Measurements from ENCODE around the gene CLASP2. TPM values are rescaled to one million over a fixed set of nuclear protein-coding genes. Genes with fewer than 3 reads are reported as not detected.
"Not testable (repeated sequence)": the region's sequence is repeated elsewhere in the genome, so short reads cannot be mapped to it uniquely, and the experiment has no call there.

The CLASP2 gene
- total RNA-seq, 4 donors from 2014 or later = 37.6 to 55.2 (median 44.6) TPM

DNA sequence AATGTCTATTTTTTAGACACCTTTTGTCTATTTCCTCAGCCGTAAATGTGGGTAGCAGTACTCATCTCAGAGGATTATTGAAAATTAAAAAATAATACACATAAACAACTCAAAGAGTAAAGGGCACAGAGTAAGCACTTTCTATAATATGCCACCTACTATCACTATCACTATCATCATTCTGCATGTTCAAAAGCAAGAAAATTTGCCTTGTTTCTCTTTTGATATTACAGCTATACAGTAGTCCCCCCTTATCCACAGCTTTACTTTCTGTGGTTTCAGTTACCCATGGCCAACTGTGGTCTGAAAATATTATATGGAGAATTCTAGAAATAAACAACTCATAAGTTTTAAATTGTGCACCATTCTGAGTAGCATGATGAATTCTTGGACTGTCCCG, 27.7 kb downstream of the CLASP2 start:
- H3K27ac ChIP-seq = no peak overlapping the region
- no peak overlapping the region for H3K4me3 ChIP-seq
- in situ Hi-C loops (cut with MboI; ENCODE audit: low sequenced_read_pairs in 4 of 4) = no loop called here
- DNase-seq (no peak), ATAC-seq (no peak)
- intact Hi-C loops (cut with DNase I; ENCODE audit: low total_unique reads) = no loop called here
- TF ChIP-seq, protein P1, sequence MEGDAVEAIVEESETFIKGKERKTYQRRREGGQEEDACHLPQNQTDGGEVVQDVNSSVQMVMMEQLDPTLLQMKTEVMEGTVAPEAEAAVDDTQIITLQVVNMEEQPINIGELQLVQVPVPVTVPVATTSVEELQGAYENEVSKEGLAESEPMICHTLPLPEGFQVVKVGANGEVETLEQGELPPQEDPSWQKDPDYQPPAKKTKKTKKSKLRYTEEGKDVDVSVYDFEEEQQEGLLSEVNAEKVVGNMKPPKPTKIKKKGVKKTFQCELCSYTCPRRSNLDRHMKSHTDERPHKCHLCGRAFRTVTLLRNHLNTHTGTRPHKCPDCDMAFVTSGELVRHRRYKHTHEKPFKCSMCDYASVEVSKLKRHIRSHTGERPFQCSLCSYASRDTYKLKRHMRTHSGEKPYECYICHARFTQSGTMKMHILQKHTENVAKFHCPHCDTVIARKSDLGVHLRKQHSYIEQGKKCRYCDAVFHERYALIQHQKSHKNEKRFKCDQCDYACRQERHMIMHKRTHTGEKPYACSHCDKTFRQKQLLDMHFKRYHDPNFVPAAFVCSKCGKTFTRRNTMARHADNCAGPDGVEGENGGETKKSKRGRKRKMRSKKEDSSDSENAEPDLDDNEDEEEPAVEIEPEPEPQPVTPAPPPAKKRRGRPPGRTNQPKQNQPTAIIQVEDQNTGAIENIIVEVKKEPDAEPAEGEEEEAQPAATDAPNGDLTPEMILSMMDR (IDR thresholded peaks at IDR 0.05 in 4 of 5, conservative IDR thresholded peaks at IDR 0.05 in 1 of 5) = no peak
- no peak for TF ChIP-seq POLR2A (IDR thresholded peaks at IDR 0.05)
- H3K4me1 ChIP-seq = no peaks in the 10 kb centered on the region
- no peaks in the 10 kb centered on the region for H3K27me3 ChIP-seq
- no peaks in the 10 kb centered on the region for H3K9me3 ChIP-seq
- H3K36me3 ChIP-seq = no peaks in the 10 kb centered on the region

DNA sequence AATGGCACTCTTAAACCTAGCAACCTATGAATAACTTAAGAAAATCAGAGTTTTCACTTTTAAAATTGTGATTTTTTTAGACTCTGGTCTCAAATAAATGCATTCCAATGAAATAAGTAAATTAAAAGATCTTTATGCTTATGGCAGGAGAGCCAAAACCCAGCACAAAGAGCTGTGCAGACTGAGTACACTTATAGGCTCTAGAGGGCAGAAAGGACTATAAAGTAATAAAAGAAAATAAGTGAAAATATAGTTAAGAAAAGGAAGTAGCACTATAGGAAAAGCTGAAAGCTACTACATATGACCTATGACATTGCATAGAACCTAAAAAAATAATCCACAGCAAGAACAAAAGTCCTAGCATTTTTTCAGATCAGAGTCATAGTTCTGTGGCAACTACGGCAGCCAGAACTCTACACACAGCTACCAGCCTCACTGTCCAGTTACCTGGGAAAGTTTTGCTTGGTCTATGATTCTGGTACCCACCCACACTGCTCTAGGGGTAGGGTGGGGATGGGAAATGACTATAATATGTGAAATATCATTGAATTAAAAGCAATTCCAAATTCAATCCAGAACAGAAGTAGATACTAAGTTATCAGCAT, 30.5 kb downstream of the CLASP2 start:
- peaks cover 0 to 4% of the 10 kb centered on the region in 2 donors for H3K36me3 ChIP-seq
- H3K27me3 ChIP-seq = no peaks in the 10 kb centered on the region
- intact Hi-C loops (cut with DNase I; ENCODE audit: low total_unique reads) (no loop called here), in situ Hi-C loops (cut with MboI; ENCODE audit: low sequenced_read_pairs in 4 of 4) (no loop called here)
- TF ChIP-seq POLR2A (IDR thresholded peaks at IDR 0.05) = no peak
- TF ChIP-seq, protein P1 (IDR thresholded peaks at IDR 0.05 in 4 of 5, conservative IDR thresholded peaks at IDR 0.05 in 1 of 5) = no peak
- H3K27ac ChIP-seq = no peak overlapping the region
- no peaks in the 10 kb centered on the region for H3K4me1 ChIP-seq
- ATAC-seq (no peak), DNase-seq (no peak)
- no peaks in the 10 kb centered on the region for H3K9me3 ChIP-seq
- no peak overlapping the region for H3K4me3 ChIP-seq

DNA sequence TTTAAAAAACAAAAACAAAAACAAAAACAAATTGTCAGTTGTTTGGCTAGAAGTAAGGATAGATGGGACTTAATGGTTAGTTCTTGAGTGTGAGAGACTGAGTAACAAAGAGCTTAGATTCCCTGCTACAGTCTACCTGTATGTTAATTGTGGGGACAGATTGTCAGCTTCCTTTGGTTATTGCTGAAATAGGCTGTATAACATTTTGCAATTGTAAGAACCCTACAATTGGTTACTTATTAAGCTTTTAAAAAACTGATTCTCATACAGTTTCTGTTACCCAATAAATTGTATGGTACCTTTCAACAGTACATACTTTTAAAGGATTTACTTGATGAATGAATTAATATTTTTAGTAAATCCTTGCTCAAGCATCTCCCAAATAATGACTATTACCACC, 35.3 kb downstream of the CLASP2 start:
- ATAC-seq = no peak
- in situ Hi-C loops (cut with MboI; ENCODE audit: low sequenced_read_pairs in 4 of 4) (no loop called here), intact Hi-C loops (cut with DNase I; ENCODE audit: low total_unique reads) (no loop called here)
- Histone ChIP-seq H3K9me3 (no peaks in the 10 kb centered on the region), H3K4me3 (no peak overlapping the region), H3K36me3 (peaks cover 0 to 4% of the 10 kb centered on the region in 2 donors), H3K27ac (no peak overlapping the region), H3K27me3 (no peaks in the 10 kb centered on the region), H3K4me1 (no peaks in the 10 kb centered on the region)
- TF ChIP-seq POLR2A (IDR thresholded peaks at IDR 0.05) = no peak
- TF ChIP-seq, protein P1 (IDR thresholded peaks at IDR 0.05 in 4 of 5, conservative IDR thresholded peaks at IDR 0.05 in 1 of 5) = no peak
- no peak for DNase-seq

DNA sequence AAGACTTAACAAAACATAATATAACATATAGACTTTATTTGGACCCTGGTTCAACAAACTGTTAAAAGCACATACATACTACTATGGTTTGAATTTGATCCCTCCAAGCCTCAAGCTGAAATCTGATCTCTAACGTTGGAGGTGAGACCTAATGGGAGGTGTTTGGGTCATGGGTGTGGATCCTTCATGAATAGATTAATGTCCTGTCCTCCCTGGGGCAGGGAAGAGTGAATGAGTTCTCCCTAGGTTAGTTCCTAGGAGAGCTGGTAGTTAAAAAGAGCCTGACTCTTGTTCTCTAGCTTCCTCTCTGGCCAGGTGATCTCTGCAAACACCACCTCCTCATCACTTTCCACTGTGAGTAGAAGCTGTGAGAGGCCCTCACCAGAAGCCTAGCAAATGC, 36.4 kb downstream of the CLASP2 start:
- intact Hi-C loops (cut with DNase I; ENCODE audit: low total_unique reads) (no loop called here), in situ Hi-C loops (cut with MboI; ENCODE audit: low sequenced_read_pairs in 4 of 4) (no loop called here)
- Histone ChIP-seq H3K36me3 (peaks cover 0 to 4% of the 10 kb centered on the region in 2 donors), H3K27me3 (no peaks in the 10 kb centered on the region), H3K9me3 (no peaks in the 10 kb centered on the region), H3K4me3 (no peak overlapping the region), H3K4me1 (no peaks in the 10 kb centered on the region), H3K27ac (no peak overlapping the region)
- TF ChIP-seq POLR2A (IDR thresholded peaks at IDR 0.05) = no peak
- no peak for DNase-seq
- ATAC-seq = no peak

DNA sequence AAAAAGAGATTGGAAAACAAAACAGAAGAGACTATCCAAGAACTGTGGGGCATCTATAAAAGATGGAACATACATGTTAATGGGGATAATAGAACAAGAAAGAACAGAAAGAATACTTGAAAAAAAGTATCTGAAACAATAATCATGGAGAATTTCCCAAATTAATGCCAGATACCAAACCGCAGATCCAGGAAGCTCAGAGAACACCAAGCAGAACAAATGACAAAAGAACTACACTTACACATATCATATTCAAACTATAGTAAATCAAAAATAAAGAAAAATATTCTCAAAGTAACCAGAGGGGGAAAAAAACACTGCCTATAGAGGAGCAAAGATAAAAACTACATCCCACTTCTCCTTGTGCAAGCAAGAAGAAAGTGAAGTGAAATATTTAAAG, 40.0 kb downstream of the CLASP2 start:
- no peak for TF ChIP-seq POLR2A (IDR thresholded peaks at IDR 0.05)
- TF ChIP-seq, protein P1 (IDR thresholded peaks at IDR 0.05 in 4 of 5, conservative IDR thresholded peaks at IDR 0.05 in 1 of 5) = no peak
- peaks cover 0 to under 1% of the 10 kb centered on the region in 2 donors for H3K36me3 ChIP-seq
- no peak for DNase-seq
- H3K27me3 ChIP-seq = no peaks in the 10 kb centered on the region
- H3K9me3 ChIP-seq = no peaks in the 10 kb centered on the region
- no peak overlapping the region for H3K27ac ChIP-seq
- H3K4me1 ChIP-seq = no peaks in the 10 kb centered on the region
- in situ Hi-C loops (cut with MboI; ENCODE audit: low sequenced_read_pairs in 4 of 4) (no loop called here), intact Hi-C loops (cut with DNase I; ENCODE audit: low total_unique reads) (no loop called here)
- ATAC-seq = no peak
- no peak overlapping the region for H3K4me3 ChIP-seq

DNA sequence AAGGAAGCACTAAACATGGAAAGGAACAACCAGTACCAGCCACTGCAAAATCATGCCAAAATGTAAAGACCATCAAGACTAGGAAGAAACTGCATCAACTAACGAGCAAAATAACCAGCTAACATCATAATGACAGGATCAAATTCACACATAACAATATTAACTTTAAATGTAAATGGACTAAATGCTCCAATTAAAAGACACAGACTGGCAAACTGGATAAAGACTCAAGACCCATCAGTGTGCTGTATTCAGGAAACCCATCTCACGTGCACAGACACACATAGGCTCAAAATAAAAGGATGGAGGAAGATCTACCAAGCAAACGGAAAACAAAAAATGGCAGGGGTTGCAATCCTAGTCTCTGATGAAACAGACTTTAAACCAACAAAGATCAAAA, 44.6 kb downstream of the CLASP2 start:
- H3K9me3 ChIP-seq; H3K27ac ChIP-seq; H3K36me3 ChIP-seq; intact Hi-C loops (cut with DNase I; ENCODE audit: low total_unique reads); H3K4me3 ChIP-seq; ATAC-seq; H3K27me3 ChIP-seq; in situ Hi-C loops (cut with MboI; ENCODE audit: low sequenced_read_pairs in 4 of 4); DNase-seq; H3K4me1 ChIP-seq: not testable (repeated sequence)
